Activated CD4-positive, alpha-beta T cell treated with anti-CD3 and anti-CD28 coated beads for 24 hours (primary cell): ENCODE results near the gene RTN1.

Experiments
- DNase-seq, 2 donors: peaks; one replicate each; pipeline ENCODE4 v3.0.0-alpha.2; 2020; ENCODE audit warnings: low read depth in 2 of 2

The RTN1 gene

GRCh38 chr14:59565087-59565486, 305.5 kb downstream of the RTN1 start:
- no peak for DNase-seq

- no peak for DNase-seq
Observed at GRCh38 chr14:59564366-59564765, 306.2 kb downstream of the RTN1 start.

GRCh38 chr14:59547310-59547709, 323.3 kb downstream of the RTN1 start:
- no peak for DNase-seq
